A673 (cell line): ENCODE data around the gene KIAA0825. TPM values are rescaled to one million over a fixed set of nuclear protein-coding genes. Genes with fewer than 3 reads are reported as not detected.

Experiments used
- BruUV-seq: library from RNA; stranded (reverse); fragments of 400-500 nt; replicated peaks from 2 replicates; lab custom pipeline; 2021; lab: Mats Ljungman, UMichigan
- CTCF ChIA-PET: fragments of 300-600 bp; sonication (Branson Sonifier 250); formaldehyde crosslinking; loops from one replicate; lab custom pipeline; 2022; ENCODE audit warnings: antibody characterized with exemption; lab: Charles Lee
- POLR2A ChIA-PET: fragments of 300-600 bp; sonication (Branson Sonifier 250); formaldehyde crosslinking; loops from one replicate; lab custom pipeline; 2022; ENCODE audit warnings: antibody characterized with exemption; ENCODE audit not compliant: low non-redundant PET; lab: Charles Lee
- DNase-seq: peaks from one replicate; pipeline ENCODE4 v3.0.0-alpha.2; 2015; ENCODE audit warnings: low spot score
- H3K27ac ChIP-seq: fragments of 200-600 bp; sonication (generic); 2 replicates; pipeline ENCODE4 v1.5.1; 2016; ENCODE audit warnings: mixed run types, low read depth, mild to moderate bottlenecking, mixed read lengths, antibody characterized with exemption, low read length; ENCODE audit not compliant: poor library complexity, severe bottlenecking
- H3K27me3 ChIP-seq: fragments of 200-600 bp; sonication (generic); replicated peaks from 2 replicates; pipeline ENCODE4 v1.6.1; 2017; ENCODE audit warnings: mixed run types, low read depth, mild to moderate bottlenecking, mixed read lengths, antibody characterized with exemption, low read length; ENCODE audit not compliant: insufficient read depth, poor library complexity
- H3K36me3 ChIP-seq: fragments of 200-600 bp; sonication (generic); 2 replicates; pipeline ENCODE4 v1.6.1; 2016; ENCODE audit warnings: mixed run types, mild to moderate bottlenecking, mixed read lengths, antibody characterized with exemption, low read length; ENCODE audit not compliant: insufficient read depth, poor library complexity, severe bottlenecking
- H3K4me1 ChIP-seq: fragments of 200-600 bp; sonication (generic); 2 replicates; pipeline ENCODE4 v1.6.1; 2017; ENCODE audit warnings: mixed run types, mild to moderate bottlenecking, mixed read lengths, antibody characterized with exemption, low read length; ENCODE audit not compliant: insufficient read depth, poor library complexity, severe bottlenecking
- H3K4me3 ChIP-seq: fragments of 200-600 bp; sonication (generic); 2 replicates; pipeline ENCODE4 v1.5.1; 2016; ENCODE audit warnings: low read depth, mixed run types, mild to moderate bottlenecking, mixed read lengths, low read length; ENCODE audit not compliant: poor library complexity, severe bottlenecking
- H3K9me3 ChIP-seq: fragments of 200-600 bp; sonication (generic); 2 replicates; pipeline ENCODE4 v1.6.1; 2016; ENCODE audit warnings: mixed run types, low read depth, mild to moderate bottlenecking, mixed read lengths, antibody characterized with exemption, low read length; ENCODE audit not compliant: poor library complexity, severe bottlenecking
- CTCF ChIP-seq: fragments of 300-800, 200-600 bp; sonication (generic); conservative IDR thresholded peaks from 2 replicates; pipeline ENCODE4 v1.5.1; 2017; ENCODE audit warnings: low read depth, mild to moderate bottlenecking, antibody characterized with exemption, low read length, moderate library complexity, mixed read lengths
- EZH2 ChIP-seq: fragments of 200-600 bp; sonication (generic); IDR thresholded peaks from 2 replicates; pipeline ENCODE4 v1.6.1; 2017; ENCODE audit warnings: borderline replicate concordance, low read depth, mild to moderate bottlenecking, mixed read lengths, antibody characterized with exemption, low read length; ENCODE audit not compliant: poor library complexity, severe bottlenecking
- intact Hi-C: fragments of 100-400 bp; cut with micrococcal nuclease; formaldehyde crosslinking; loops from one replicate; pipeline ENCODE4 v1.10.0; 2022; ENCODE audit not compliant: unreplicated experiment
- total RNA-seq: library from RNA; stranded (reverse); gene quantifications from 2 replicates; pipeline ENCODE4 v1.2.3, GENCODE V29; 2021

KIAA0825 gene
- total RNA-seq, 1 experiment from 2014 or later, result 1.2 TPM

- Histone ChIP-seq H3K27ac (no peak overlapping the region), H3K9me3 (no peaks in the 10 kb centered on the region), H3K4me3 (no peak overlapping the region), H3K4me1 (no peaks in the 10 kb centered on the region), H3K27me3 (no peaks in the 10 kb centered on the region), H3K36me3 (no peaks in the 10 kb centered on the region)
- POLR2A ChIA-PET, result no interaction called here
- CTCF ChIA-PET, result no interaction called here
- DNase-seq, result no peak
- TF ChIP-seq EZH2 (no peak), CTCF (no peak)
- no TSS peak for BruUV-seq
- intact Hi-C loops, result no loop called here
These were observed 373.5 kb downstream of the KIAA0825 start for GRCh38 chr5:94244921-94245320.

DNA sequence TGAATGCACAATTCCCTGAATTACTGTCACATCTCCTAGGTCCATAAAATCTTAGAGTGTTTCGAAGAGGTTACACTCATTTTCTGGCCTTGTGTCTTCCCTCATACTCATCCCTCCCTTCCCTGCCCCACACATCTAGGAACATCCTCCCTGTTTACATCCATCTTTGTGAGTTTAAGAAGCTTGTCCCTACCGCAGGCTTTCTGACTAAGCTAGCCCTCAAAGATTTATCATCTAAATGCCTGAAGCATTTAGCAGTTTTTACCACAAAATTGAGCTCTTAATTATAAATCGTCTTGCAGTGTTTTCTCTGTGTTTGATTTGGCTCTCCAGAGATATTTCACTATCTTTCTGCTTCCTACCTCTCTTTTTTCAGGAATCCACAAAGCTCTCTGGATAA, 374.8 kb downstream of the KIAA0825 start:
- BruUV-seq, result no TSS peak
- DNase-seq, result no peak
- POLR2A ChIA-PET, result no interaction called here
- Histone ChIP-seq H3K36me3 (no peaks in the 10 kb centered on the region), H3K4me1 (no peaks in the 10 kb centered on the region), H3K9me3 (no peaks in the 10 kb centered on the region), H3K27ac (no peak overlapping the region), H3K4me3 (no peak overlapping the region), H3K27me3 (no peaks in the 10 kb centered on the region)
- no peak for TF ChIP-seq CTCF
- TF ChIP-seq EZH2, result no peak
- intact Hi-C loops, result no loop called here
- CTCF ChIA-PET, result no interaction called here

DNA sequence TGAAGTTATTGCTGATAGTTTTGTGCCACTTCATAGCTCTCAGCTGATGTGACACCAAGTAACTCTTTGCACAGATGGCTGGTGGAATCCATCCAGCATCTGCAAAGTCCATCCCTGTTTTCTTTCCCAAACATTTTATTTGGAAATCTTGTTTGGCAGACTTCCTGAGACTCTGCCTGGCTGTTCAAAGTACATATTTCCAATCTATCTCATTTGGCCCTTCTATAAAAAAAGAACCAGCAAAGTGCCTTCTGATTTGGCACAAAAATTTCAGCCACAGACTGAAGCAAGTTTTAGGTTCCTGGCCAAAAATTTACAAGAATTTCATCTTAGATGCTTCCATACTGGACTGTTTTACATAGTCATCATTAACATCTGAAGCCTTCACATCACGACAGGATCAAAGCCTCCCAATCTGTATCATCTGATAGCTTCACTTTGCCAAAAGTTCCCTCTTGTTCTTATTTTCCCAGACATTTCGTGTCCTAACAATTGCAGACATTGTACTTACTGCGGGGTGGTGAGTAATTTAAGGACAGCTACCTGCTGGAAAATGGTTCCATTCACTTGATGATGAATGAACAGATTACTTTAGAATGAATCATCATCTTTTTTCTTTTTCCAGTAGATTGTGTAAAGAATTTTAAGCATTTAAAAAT, 377.3 kb downstream of the KIAA0825 start:
- ChIA-PET CTCF (no interaction called here), POLR2A (no interaction called here)
- H3K4me3 ChIP-seq, result no peak overlapping the region
- intact Hi-C loops, result no loop called here
- BruUV-seq, result no TSS peak
- no peaks in the 10 kb centered on the region for H3K4me1 ChIP-seq
- no peak for TF ChIP-seq EZH2
- TF ChIP-seq CTCF, result no peak
- no peaks in the 10 kb centered on the region for H3K9me3 ChIP-seq
- no peaks in the 10 kb centered on the region for H3K27me3 ChIP-seq
- H3K36me3 ChIP-seq, result no peaks in the 10 kb centered on the region
- no peak for DNase-seq
- H3K27ac ChIP-seq, result no peak overlapping the region
